Measurements from ENCODE around the gene P2RX2. TPM values are rescaled to one million over a fixed set of nuclear protein-coding genes. Genes with fewer than 3 reads are reported as not detected.
"Not testable (repeated sequence)": the region's sequence is repeated elsewhere in the genome, so short reads cannot be mapped to it uniquely, and the experiment has no call there.

The P2RX2 gene
- total and polyA plus RNA-seq, 8 donors: 0.19 to 0.78 TPM; not detected in 6

- Histone ChIP-seq H3K4me3 (peak overlapping the region in 3 of 4 donors; percentile 13 to 33 (median 25)), H3K27ac (peak overlapping the region in 1 of 5 donors; percentile 13)
These were observed 24.6 kb upstream of the P2RX2 start for GRCh38 chr12:132593938-132594358.

GRCh38 chr12:132595183-132595582 is 23.4 kb upstream of the P2RX2 start:
- Histone ChIP-seq H3K4me3 (no peak overlapping the region), H3K9me3 (no peaks in the 10 kb centered on the region), H3K4me1 (peaks cover 11 to 28% (median 21%) of the 10 kb centered on the region in 4 donors), H3K27me3 (peaks cover 0 to 30% (median 27%) of the 10 kb centered on the region in 3 donors), H3K36me3 (no peaks in the 10 kb centered on the region), H3K27ac (no peak overlapping the region)
- WGBS, 5 donors: 76 to 89% (median 84%) methylated on average over 11 of the region's 11 CpGs
- DNase-seq: no peak
- TF ChIP-seq CTCF (IDR thresholded peaks at IDR 0.05) (no peak), EP300 (IDR thresholded peaks at IDR 0.05) (no peak)
- intact Hi-C loops (cut with DNase I; ENCODE audit: low total_unique reads): no loop called here

More at GRCh38 chr12:132593938-132594358, 24.6 kb upstream of the P2RX2 start:
- WGBS, 5 donors: 4 to 16% (median 7%) methylated on average over 11 of the region's 11 CpGs
- peaks cover 11 to 21% (median 18%) of the 10 kb centered on the region in 4 donors for H3K4me1 ChIP-seq
- peak; percentile 95 to 98 for DNase-seq
- no peaks in the 10 kb centered on the region for H3K9me3 ChIP-seq
- peaks cover 0 to 30% (median 18%) of the 10 kb centered on the region in 3 donors for H3K27me3 ChIP-seq
- H3K36me3 ChIP-seq: no peaks in the 10 kb centered on the region
- intact Hi-C loops (cut with DNase I; ENCODE audit: low total_unique reads): no loop called here
- TF ChIP-seq POLR2A (IDR thresholded peaks at IDR 0.05) (no peak), CTCF (IDR thresholded peaks at IDR 0.05) (no peak), EP300 (IDR thresholded peaks at IDR 0.05) (no peak), POLR2AphosphoS5 (IDR thresholded peaks at IDR 0.05) (peak in 1 of 3 donors; percentile 59)

GRCh38 chr12:132596016-132596415 is 22.6 kb upstream of the P2RX2 start:
- TF ChIP-seq POLR2A (IDR thresholded peaks at IDR 0.05): no peak
- TF ChIP-seq POLR2AphosphoS5 (IDR thresholded peaks at IDR 0.05): no peak
- TF ChIP-seq EP300 (IDR thresholded peaks at IDR 0.05): no peak
- TF ChIP-seq CTCF (IDR thresholded peaks at IDR 0.05): no peak
- WGBS, 5 donors: 69 to 77% (median 74%) methylated on average over 18 of the region's 18 CpGs

GRCh38 chr12:132597333-132598316 is 21.0 kb upstream of the P2RX2 start:
- TF ChIP-seq POLR2A (IDR thresholded peaks at IDR 0.05) (no peak), EP300 (IDR thresholded peaks at IDR 0.05) (no peak), POLR2AphosphoS5 (IDR thresholded peaks at IDR 0.05) (no peak), CTCF (IDR thresholded peaks at IDR 0.05) (no peak)
- Histone ChIP-seq H3K36me3 (no peaks in the 10 kb centered on the region), H3K4me3 (peak overlapping the region; percentile 28 to 43 (median 38)), H3K9me3 (no peaks in the 10 kb centered on the region), H3K4me1 (peaks cover 11 to 41% (median 32%) of the 10 kb centered on the region in 4 donors), H3K27ac (peak overlapping the region in 1 of 5 donors; percentile 74), H3K27me3 (peaks cover 0 to 47% (median 40%) of the 10 kb centered on the region in 3 donors)
- intact Hi-C loops (cut with DNase I; ENCODE audit: low total_unique reads): no loop called here
- DNase-seq: peak in 1 of 2 donors; percentile 76
- 3 to 9% (median 7%) methylated on average over 12 to 46 of the region's 58 CpGs for WGBS, 5 donors

More at GRCh38 chr12:132596016-132596415, 22.6 kb upstream of the P2RX2 start:
- no peaks in the 10 kb centered on the region for H3K9me3 ChIP-seq
- no peak for DNase-seq
- H3K27ac ChIP-seq: no peak overlapping the region
- intact Hi-C loops (cut with DNase I; ENCODE audit: low total_unique reads): no loop called here
- H3K36me3 ChIP-seq: no peaks in the 10 kb centered on the region
- H3K4me1 ChIP-seq: peaks cover 11 to 36% (median 30%) of the 10 kb centered on the region in 4 donors
- H3K4me3 ChIP-seq: no peak overlapping the region
- peaks cover 0 to 39% (median 29%) of the 10 kb centered on the region in 3 donors for H3K27me3 ChIP-seq

GRCh38 chr12:132599502-132599901 is 19.1 kb upstream of the P2RX2 start:
- H3K36me3 ChIP-seq; DNase-seq; H3K4me3 ChIP-seq; intact Hi-C loops (cut with DNase I; ENCODE audit: low total_unique reads); H3K9me3 ChIP-seq; H3K27ac ChIP-seq: not testable (repeated sequence)
- WGBS, 5 donors: 66 to 78% (median 74%) methylated on average over 6 of the region's 6 CpGs
- Histone ChIP-seq H3K4me1 (peaks cover 4 to 46% (median 29%) of the 10 kb centered on the region in 4 donors), H3K27me3 (peaks cover 4 to 59% (median 58%) of the 10 kb centered on the region in 3 donors)
